Measurements from ENCODE around the gene CRMP1.
"Not testable (repeated sequence)": the region's sequence is repeated elsewhere in the genome, so short reads cannot be mapped to it uniquely, and the experiment has no call there.

Gene CRMP1

GRCh38 chr4:5852523-5853202, 40.2 kb downstream of the CRMP1 start:
- no peak for DNase-seq

- no peak for DNase-seq
Measured at GRCh38 chr4:5851637-5852301, 41.1 kb downstream of the CRMP1 start.

DNA sequence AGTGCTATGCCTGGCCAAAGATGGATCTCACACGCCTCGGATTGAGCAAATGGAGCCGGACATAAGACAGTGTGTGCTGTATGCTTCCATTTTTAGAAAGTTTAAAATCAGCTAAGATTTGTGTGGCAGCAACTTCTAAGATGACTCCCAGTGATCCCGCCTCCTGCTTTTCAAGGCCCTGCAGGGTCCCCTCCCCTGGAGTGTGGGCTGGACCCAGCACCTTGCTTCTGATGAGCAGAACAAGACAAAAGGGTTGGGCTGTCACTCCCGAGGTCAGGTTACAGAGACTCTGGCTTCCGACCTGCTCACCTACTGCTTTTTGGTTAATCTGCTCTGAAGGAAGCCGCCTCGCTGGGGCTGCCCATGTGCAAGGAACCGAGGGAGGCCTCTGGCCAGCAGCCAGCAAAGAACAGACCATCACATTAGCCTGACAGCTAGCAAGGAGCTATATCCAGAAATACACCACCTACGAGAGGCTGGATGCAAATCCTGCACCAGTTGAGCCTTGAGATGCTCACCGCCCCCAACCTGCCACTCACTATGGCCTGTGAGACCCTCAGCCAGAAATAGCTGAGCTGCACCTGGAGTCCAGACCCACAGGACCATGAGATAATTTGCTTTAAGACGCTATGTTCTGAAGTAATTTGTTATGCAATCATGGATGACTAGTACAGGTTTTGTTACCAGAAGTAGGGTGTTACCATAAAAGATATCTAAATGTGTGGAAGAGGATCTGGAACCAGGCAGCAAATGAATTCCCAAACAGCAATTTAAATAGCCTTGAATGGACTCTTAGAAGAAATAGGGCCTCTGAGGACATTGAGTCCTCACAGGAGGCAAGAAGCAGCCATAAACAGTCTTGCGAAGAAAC, 47.6 kb downstream of the CRMP1 start:
- no peak for DNase-seq

DNA sequence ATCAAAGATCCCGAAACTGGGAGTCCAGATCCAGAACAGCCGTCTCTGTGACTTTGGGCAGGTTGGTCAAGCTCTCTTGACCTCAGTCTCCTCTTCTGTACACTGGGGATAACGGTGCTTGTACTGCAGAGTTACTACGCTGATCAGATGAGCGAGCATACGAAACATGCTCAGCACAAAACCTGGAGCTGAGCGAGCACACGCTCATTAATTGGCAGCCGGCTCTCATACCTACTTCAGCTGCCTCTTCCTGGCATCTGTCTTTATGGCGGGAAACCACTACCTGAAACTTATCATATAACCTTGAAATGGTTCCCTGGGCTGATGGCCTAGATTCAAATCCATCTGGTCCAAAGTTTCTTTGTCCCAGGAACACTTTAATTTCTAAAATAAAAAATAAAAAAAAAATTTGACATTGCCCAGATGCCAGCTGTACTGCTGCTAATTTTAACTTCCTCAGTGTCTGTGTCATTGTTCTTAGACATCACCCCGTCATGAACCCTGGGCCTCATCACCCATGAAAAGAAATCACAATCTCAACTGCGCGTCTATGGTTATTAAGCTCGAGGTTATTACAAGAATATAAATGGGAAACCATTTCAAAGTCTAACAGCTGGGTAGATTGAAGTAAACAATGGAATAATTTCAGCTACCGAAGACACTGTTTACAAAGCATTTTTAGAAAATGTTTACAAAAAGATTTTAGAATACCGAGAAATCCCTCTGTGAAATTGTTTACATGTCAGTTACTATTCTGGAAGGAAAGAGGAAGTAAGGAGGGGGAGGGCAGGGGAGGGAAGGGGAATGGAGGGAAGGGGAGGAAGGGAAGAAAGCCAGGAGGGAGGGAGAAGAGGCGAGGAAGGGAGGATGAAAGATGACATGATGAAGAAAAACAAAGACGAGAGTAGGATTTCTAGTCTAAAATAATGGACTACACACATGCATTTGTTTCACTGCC, 49.0 kb downstream of the CRMP1 start:
- DNase-seq, result no peak

DNA sequence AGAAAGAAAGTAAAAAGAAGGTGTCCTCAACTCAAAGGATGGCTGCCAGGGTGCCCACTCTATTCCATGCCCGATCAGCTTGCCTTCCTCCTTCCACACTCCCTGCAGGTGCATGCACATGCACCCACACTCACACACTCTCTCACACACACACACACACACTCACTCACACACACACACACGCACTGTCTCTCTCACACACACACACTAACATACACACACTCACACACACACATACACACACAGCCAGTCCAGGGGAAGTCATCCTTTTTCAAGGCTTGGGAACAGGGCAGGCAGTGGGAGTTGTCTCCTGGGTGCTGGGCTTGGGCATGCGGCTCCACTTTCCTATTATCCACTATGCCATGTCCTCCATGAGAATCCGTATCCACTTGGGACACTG, 50.4 kb downstream of the CRMP1 start:
- DNase-seq, result no peak

DNA sequence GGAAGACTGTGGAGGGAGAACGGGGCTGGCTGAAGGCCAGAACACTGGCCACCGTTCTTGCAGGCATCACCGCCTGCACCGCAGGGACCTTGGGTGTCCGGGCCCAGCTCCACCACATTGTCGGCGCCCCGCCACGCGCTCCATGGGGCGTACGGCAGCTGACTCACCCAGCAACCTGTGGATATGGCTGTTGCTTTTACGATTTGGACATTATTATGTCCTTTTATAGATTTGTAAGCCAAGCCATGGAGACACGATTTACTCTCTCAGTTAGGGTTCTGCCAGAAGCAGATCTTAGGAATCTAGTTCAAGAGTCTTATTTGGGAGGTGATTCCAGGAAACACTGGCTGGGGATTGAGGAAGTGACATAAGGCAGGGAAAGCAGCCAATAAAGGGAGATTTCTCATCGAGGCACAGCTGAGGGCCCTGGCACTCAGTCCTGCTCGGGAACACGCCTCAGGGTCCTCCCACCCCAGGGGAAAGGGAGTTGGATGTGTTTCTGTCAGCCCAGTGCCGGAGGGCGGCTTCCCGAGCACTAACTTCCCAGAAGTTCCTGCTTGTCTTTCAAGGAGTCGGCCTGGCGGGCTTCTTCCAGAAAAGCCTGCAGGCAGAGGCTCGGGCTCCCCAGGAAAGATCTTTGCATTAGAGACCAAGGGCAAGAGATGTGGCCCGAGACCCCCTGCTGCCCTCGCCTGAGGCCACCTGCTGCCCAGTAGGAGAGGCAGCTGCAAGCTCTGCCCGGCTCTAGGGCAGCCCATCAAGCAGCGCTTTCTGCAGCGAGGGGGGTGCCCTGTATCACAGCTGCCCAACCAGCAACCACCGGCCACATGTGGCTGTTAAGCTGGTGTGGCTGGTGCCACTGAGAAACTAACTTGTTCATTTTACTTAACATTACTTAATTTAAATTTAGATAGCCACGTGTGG, 52.9 kb downstream of the CRMP1 start:
- DNase-seq, result no peak

GRCh38 chr4:5839332-5839731, 53.6 kb downstream of the CRMP1 start:
- no peak for DNase-seq

DNA sequence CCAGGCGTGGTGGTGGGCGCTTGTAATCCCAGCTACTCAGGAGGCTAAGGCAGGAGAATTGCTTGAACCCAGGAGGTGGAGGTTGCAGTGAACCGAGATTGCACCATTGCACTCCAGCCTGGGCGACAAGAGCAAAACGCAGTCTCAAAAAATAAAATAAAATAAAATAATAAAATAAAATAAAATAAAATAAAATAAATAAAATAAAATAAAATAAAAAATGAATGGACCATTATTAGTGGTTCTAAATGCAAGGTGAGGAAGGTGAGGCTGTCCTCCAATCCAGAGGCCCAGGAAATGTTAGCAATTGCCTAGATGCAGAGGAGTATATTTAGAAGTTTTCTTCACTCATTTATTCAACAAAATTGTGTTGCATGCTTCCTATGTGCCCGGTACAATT, 55.4 kb downstream of the CRMP1 start:
- DNase-seq, result not testable (repeated sequence)

DNA sequence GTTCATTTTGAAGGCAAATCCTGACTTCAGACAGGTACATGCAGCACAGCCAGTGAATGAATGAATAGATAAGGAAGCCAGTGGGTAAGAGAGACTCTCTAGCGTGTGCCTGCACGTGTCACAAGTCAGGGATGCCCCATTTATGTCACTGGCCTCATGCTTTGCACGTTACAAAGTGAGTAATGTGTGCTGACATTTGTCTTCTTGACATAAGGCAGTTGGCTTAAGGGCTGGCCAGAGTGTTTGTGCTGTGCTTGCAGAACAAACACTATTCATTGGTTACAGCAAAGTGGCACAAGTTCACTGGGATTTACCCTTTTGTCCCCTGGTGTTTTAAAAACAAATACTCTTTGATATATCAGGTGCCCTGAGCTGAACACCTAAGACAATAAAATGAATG, 55.9 kb downstream of the CRMP1 start:
- DNase-seq, result no peak

- no peak for DNase-seq
Measured at GRCh38 chr4:5828005-5828391, 64.9 kb downstream of the CRMP1 start.

DNA sequence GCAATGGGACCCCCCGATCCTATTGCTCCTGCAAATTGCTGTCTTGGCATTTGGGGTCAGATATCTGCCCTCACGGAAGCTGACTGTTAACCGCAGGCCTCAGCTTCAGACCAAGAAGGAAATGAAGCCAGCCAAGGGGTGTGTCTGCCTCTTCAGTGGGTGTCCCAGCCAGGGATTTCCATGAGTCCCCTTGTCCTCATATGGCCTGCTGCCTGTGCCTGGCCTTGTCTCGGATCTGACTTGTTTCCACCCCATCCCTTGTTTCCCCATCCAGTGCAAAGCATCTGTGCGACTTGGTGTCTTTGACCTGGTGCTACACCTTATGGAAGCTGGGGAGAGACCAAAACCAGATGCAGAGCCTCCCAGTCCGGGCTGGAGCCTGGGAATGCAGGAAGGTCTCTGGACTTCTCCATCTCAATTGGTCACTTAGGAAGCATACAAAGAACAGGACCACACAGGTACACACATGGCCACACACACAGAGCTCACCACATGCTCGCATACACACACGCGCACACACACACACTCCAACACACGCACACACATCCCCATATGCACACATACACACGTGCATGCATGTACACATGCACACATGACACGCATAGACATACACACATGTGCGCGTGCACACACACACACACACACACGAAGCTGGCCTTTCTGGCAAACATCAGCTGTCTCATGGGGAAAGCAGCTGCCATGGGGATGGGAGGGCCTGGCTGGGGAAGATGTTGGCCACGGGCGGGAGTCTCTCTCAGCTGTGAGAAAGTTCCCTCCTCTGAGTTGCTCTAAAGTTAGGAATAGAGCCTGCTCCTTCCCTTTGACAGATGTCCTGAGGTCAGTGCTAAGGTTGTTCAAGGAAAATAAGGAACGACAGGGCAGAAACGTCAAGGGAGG, 65.5 kb downstream of the CRMP1 start:
- no peak for DNase-seq

DNA sequence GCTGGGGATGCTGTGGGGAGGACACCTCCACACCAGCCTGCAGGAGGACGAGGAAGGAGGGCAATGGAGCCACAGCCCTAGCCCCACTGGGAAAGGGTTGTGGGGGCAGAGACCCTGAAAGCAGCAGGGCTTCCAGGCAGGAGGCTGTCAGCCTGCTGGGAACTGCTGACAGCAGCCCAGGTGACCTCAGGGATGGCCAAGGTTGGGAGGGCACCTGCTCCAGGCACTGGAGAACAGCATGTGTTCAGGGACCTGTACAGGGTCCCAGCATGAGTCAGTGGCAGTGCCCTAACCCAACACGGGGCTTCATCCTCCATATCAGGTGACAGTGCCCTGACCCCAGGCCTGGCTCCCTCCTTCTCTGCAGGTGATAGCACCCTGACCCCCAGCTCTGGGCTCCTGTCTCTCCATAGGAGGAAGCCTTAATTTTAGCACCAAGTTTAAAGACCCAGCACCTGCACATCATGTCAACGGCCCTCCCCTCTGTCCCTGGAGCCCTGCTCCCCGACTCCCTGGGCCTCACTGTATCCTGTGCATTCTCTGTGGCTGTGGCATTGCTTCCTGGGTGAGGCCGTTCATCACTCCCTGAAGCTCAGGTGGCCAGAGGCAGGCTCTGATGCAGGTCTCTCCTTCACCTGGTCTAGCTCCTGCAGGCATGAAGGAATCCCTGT, 66.3 kb downstream of the CRMP1 start:
- DNase-seq, result no peak

GRCh38 chr4:5825321-5826041, 67.4 kb downstream of the CRMP1 start:
- DNase-seq, result no peak

DNA sequence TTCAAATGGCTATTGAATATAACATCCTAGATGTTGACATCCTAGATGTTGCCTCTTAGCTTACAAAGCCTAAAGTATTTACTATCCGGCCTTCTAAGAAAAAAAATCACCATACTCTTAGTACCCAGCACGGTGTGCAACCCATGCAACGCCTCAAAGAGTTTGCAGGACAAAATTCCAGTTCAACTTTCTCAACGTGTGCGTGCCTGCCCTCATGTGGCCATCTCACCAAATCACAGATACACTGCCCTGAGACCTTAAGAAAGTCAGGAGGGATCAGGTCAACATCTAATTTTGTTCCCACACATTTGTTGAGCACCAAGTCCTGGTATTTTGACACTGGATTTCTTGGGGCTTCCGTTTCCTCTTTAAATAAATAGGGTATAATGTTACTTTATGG, 68.3 kb downstream of the CRMP1 start:
- DNase-seq, result no peak

GRCh38 chr4:5824227-5824626, 68.7 kb downstream of the CRMP1 start:
- no peak for DNase-seq

DNA sequence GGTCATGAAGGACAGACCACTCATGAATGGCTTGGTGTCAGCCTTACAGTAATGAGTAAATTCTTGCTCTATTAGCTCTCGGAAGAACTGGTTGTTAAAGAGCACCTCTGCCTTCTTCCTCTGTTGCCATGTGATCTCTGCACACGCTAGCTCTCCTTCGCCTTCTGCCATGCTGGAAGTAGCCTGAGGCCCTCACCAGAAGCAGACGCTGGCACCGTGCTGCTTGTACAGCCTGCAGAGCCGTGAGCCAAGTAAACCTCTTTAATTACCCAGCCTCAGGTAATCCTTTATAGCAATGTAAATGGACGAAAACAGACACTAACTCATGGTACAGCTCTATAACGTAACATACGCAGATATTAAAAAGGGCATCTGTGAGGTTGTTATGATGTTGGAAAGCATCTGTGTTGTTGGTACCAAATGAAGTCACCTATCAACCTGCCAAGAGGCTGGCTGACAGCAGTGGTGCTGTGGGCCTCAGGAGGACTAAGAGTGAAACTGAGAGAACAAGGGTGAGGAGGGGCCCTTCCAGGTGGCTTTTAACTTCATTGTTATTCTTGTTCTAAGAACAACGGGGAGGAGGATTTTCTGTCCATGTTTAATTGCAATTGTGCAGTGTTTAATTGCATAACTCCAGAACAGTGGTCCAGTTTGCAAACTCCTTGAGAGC, 69.2 kb downstream of the CRMP1 start:
- DNase-seq, result no peak

GRCh38 chr4:5822619-5823018, 70.3 kb downstream of the CRMP1 start:
- no peak for DNase-seq

- no peak for DNase-seq
Measured at GRCh38 chr4:5821665-5822358, 71.1 kb downstream of the CRMP1 start.
